ENCODE results near the gene TVP23C.
"Not testable (repeated sequence)": the region's sequence is repeated elsewhere in the genome, so short reads cannot be mapped to it uniquely, and the experiment has no call there.

The TVP23C gene

GRCh38 chr17:15533122-15533521 is 30.2 kb downstream of the TVP23C start:
- H3K36me3 ChIP-seq (ENCODE audit: control insufficient read depth, insufficient read depth, low read length); H3K9me3 ChIP-seq (ENCODE audit: control insufficient read depth, low read length); H3K27ac ChIP-seq (ENCODE audit: insufficient read depth, low read length, poor library complexity, severe bottlenecking); DNase-seq; H3K27me3 ChIP-seq (replicated peaks; ENCODE audit: control insufficient read depth, insufficient read depth, low read length, poor library complexity, severe bottlenecking); H3K4me3 ChIP-seq (ENCODE audit: insufficient read depth, low read depth, low read length, poor library complexity, severe bottlenecking); H3K4me1 ChIP-seq (ENCODE audit: control insufficient read depth, insufficient read depth, low read length, poor library complexity, severe bottlenecking): not testable (repeated sequence)

- H3K27ac ChIP-seq (ENCODE audit: insufficient read depth, low read length, poor library complexity, severe bottlenecking); H3K9me3 ChIP-seq (ENCODE audit: control insufficient read depth, low read length); H3K4me1 ChIP-seq (ENCODE audit: control insufficient read depth, insufficient read depth, low read length, poor library complexity, severe bottlenecking); H3K4me3 ChIP-seq (ENCODE audit: insufficient read depth, low read depth, low read length, poor library complexity, severe bottlenecking); DNase-seq; H3K36me3 ChIP-seq (ENCODE audit: control insufficient read depth, insufficient read depth, low read length); H3K27me3 ChIP-seq (replicated peaks; ENCODE audit: control insufficient read depth, insufficient read depth, low read length, poor library complexity, severe bottlenecking): not testable (repeated sequence)
These were observed 36.7 kb downstream of the TVP23C start for GRCh38 chr17:15526292-15527218.

DNA sequence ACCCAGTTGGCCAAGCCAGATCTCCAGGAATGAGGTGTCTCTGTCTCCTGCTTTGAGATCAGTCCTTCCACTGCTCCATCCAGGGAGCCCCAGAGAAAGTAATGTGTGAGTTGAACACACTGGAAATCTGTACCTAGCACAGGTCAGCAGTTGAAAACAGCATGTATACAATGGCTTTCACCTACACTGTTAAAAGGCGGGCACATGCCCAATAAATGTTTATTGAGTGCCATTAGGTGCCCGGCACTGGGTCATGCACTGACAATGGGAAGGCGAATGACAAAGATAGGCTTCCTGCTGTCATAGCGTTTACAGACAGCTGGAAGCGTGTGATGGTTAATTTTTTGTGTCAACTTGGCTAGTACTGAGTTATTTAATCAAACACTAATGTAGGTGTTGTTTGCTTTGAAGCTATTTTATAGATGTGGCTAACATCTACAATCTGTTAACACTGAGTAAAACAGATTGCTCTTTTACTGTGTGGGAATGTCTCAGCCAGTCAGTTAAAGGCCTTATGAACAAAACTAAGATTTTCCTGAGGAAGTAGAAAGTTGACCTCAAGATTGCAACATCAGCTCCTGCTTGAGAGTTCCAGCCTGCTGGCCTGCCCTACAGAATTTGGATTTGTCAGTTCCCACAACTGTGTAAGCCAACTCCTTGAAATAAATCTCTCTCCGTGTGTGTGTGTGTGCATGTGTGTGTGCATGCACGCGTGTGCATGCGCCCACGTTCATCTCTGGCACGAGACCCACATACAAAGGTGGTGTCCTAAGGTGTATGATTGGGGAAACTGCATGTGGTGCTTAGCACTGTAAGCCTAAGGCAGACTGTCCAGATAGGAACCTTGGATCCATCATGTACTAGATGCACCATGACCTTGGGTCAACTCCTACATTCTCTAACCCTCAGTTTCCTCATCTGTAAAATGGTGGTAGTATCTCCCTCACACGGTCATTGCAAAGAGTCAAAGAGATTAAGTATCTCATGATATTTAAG is 38.0 kb downstream of the TVP23C start:
- H3K36me3 ChIP-seq (ENCODE audit: control insufficient read depth, insufficient read depth, low read length); H3K27me3 ChIP-seq (replicated peaks; ENCODE audit: control insufficient read depth, insufficient read depth, low read length, poor library complexity, severe bottlenecking); H3K27ac ChIP-seq (ENCODE audit: insufficient read depth, low read length, poor library complexity, severe bottlenecking); DNase-seq; H3K4me3 ChIP-seq (ENCODE audit: insufficient read depth, low read depth, low read length, poor library complexity, severe bottlenecking); H3K4me1 ChIP-seq (ENCODE audit: control insufficient read depth, insufficient read depth, low read length, poor library complexity, severe bottlenecking); H3K9me3 ChIP-seq (ENCODE audit: control insufficient read depth, low read length): not testable (repeated sequence)

GRCh38 chr17:15516150-15516549 is 47.1 kb downstream of the TVP23C start:
- no peak overlapping the region for H3K27ac ChIP-seq (ENCODE audit: insufficient read depth, low read length, poor library complexity, severe bottlenecking)
- H3K36me3 ChIP-seq (ENCODE audit: control insufficient read depth, insufficient read depth, low read length), result peaks cover 15% of the 10 kb centered on the region
- no peaks in the 10 kb centered on the region for H3K4me1 ChIP-seq (ENCODE audit: control insufficient read depth, insufficient read depth, low read length, poor library complexity, severe bottlenecking)
- H3K4me3 ChIP-seq (ENCODE audit: insufficient read depth, low read depth, low read length, poor library complexity, severe bottlenecking), result no peak overlapping the region
- H3K9me3 ChIP-seq (ENCODE audit: control insufficient read depth, low read length), result no peaks in the 10 kb centered on the region
- H3K27me3 ChIP-seq (replicated peaks; ENCODE audit: control insufficient read depth, insufficient read depth, low read length, poor library complexity, severe bottlenecking), result no peaks in the 10 kb centered on the region
- no peak for DNase-seq

- peaks cover 15% of the 10 kb centered on the region for H3K36me3 ChIP-seq (ENCODE audit: control insufficient read depth, insufficient read depth, low read length)
These were observed 48.8 kb downstream of the TVP23C start for GRCh38 chr17:15514469-15514868.

GRCh38 chr17:15513856-15514459 is 49.3 kb downstream of the TVP23C start:
- H3K36me3 ChIP-seq (ENCODE audit: control insufficient read depth, insufficient read depth, low read length), result peaks cover 15% of the 10 kb centered on the region
- no peaks in the 10 kb centered on the region for H3K27me3 ChIP-seq (replicated peaks; ENCODE audit: control insufficient read depth, insufficient read depth, low read length, poor library complexity, severe bottlenecking)
- no peaks in the 10 kb centered on the region for H3K4me1 ChIP-seq (ENCODE audit: control insufficient read depth, insufficient read depth, low read length, poor library complexity, severe bottlenecking)
- no peak overlapping the region for H3K4me3 ChIP-seq (ENCODE audit: insufficient read depth, low read depth, low read length, poor library complexity, severe bottlenecking)
- no peak for DNase-seq
- H3K27ac ChIP-seq (ENCODE audit: insufficient read depth, low read length, poor library complexity, severe bottlenecking), result no peak overlapping the region
- H3K9me3 ChIP-seq (ENCODE audit: control insufficient read depth, low read length), result no peaks in the 10 kb centered on the region

More at GRCh38 chr17:15514469-15514868, 48.8 kb downstream of the TVP23C start:
- H3K4me3 ChIP-seq (ENCODE audit: insufficient read depth, low read depth, low read length, poor library complexity, severe bottlenecking), result no peak overlapping the region
- H3K27me3 ChIP-seq (replicated peaks; ENCODE audit: control insufficient read depth, insufficient read depth, low read length, poor library complexity, severe bottlenecking), result no peaks in the 10 kb centered on the region
- H3K9me3 ChIP-seq (ENCODE audit: control insufficient read depth, low read length), result no peaks in the 10 kb centered on the region
- H3K27ac ChIP-seq (ENCODE audit: insufficient read depth, low read length, poor library complexity, severe bottlenecking), result no peak overlapping the region
- DNase-seq, result no peak
- no peaks in the 10 kb centered on the region for H3K4me1 ChIP-seq (ENCODE audit: control insufficient read depth, insufficient read depth, low read length, poor library complexity, severe bottlenecking)

DNA sequence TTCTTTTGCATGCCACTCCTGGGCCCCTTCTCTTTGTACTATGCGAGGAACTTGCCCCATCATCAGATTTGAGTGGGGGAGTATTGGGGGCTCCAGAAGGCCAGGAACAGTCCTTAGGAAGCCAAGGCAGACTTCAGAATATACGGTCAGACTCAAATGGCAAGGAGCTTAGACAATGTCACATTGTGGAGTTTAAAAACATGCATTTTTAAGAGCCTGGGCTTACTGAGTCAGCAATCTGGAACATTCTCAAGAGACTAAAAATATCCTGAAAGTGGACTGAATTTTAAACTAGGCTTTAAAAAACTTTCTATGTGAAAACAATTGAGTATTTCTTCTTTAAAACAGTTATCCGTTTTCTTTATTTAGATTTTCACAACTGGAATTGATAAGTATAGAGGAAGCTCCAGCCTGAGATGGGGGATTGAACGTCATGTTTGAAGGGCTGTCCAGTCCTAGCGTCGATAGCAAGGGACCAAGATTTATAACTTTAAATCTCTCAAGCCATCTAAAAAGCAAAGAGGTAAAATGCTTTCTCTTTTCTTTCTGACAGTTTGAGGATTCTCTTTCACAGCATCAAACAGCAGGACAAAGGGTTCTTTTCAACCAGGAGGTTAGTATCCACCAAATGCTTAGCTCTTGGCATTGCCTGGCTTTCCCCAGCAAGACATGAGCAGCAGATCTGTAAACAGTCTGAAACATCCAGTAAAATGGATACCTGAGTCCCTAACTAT is 50.1 kb downstream of the TVP23C start:
- no peaks in the 10 kb centered on the region for H3K9me3 ChIP-seq (ENCODE audit: control insufficient read depth, low read length)
- DNase-seq, result no peak
- H3K4me3 ChIP-seq (ENCODE audit: insufficient read depth, low read depth, low read length, poor library complexity, severe bottlenecking), result no peak overlapping the region
- H3K27ac ChIP-seq (ENCODE audit: insufficient read depth, low read length, poor library complexity, severe bottlenecking), result no peak overlapping the region
- peaks cover 15% of the 10 kb centered on the region for H3K36me3 ChIP-seq (ENCODE audit: control insufficient read depth, insufficient read depth, low read length)
- H3K4me1 ChIP-seq (ENCODE audit: control insufficient read depth, insufficient read depth, low read length, poor library complexity, severe bottlenecking), result no peaks in the 10 kb centered on the region
- H3K27me3 ChIP-seq (replicated peaks; ENCODE audit: control insufficient read depth, insufficient read depth, low read length, poor library complexity, severe bottlenecking), result no peaks in the 10 kb centered on the region

- H3K4me1 ChIP-seq (ENCODE audit: control insufficient read depth, insufficient read depth, low read length, poor library complexity, severe bottlenecking), result no peaks in the 10 kb centered on the region
- no peaks in the 10 kb centered on the region for H3K27me3 ChIP-seq (replicated peaks; ENCODE audit: control insufficient read depth, insufficient read depth, low read length, poor library complexity, severe bottlenecking)
- no peak overlapping the region for H3K4me3 ChIP-seq (ENCODE audit: insufficient read depth, low read depth, low read length, poor library complexity, severe bottlenecking)
- peaks cover 15% of the 10 kb centered on the region for H3K36me3 ChIP-seq (ENCODE audit: control insufficient read depth, insufficient read depth, low read length)
- no peak for DNase-seq
- H3K27ac ChIP-seq (ENCODE audit: insufficient read depth, low read length, poor library complexity, severe bottlenecking), result no peak overlapping the region
- no peaks in the 10 kb centered on the region for H3K9me3 ChIP-seq (ENCODE audit: control insufficient read depth, low read length)
These were observed 51.1 kb downstream of the TVP23C start for GRCh38 chr17:15512071-15512709.

DNA sequence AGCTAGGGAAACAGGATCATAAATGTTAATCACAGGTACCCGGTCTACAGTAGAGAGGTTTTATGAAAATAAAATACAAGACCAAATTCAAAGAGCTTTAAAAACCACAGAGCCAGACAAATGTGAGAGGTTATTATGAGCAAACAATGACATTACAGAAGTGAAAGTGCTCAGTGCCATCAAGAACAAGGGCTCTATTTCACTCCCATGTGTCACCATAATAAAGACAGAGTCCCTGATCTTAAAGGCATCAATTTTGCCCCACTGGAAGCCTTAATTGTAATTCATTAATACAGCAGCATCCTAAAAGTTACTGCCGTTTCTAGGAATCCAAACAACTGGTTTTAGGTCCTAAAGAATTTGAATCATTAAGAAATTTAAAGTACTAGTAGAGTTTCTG is 52.1 kb downstream of the TVP23C start:
- Histone ChIP-seq H3K4me3 (ENCODE audit: insufficient read depth, low read depth, low read length, poor library complexity, severe bottlenecking) (no peak overlapping the region), H3K27me3 (replicated peaks; ENCODE audit: control insufficient read depth, insufficient read depth, low read length, poor library complexity, severe bottlenecking) (no peaks in the 10 kb centered on the region), H3K9me3 (ENCODE audit: control insufficient read depth, low read length) (no peaks in the 10 kb centered on the region), H3K36me3 (ENCODE audit: control insufficient read depth, insufficient read depth, low read length) (peaks cover 15% of the 10 kb centered on the region), H3K4me1 (ENCODE audit: control insufficient read depth, insufficient read depth, low read length, poor library complexity, severe bottlenecking) (no peaks in the 10 kb centered on the region), H3K27ac (ENCODE audit: insufficient read depth, low read length, poor library complexity, severe bottlenecking) (no peak overlapping the region)
- no peak for DNase-seq
